Measurements from ENCODE around the gene ZDHHC1. TPM values are rescaled to one million over a fixed set of nuclear protein-coding genes. Genes with fewer than 3 reads are reported as not detected.
"Not testable (repeated sequence)": the region's sequence is repeated elsewhere in the genome, so short reads cannot be mapped to it uniquely, and the experiment has no call there.

The ZDHHC1 gene
- total RNA-seq, 1 donor from 2014 or later = 12.8 TPM

DNA sequence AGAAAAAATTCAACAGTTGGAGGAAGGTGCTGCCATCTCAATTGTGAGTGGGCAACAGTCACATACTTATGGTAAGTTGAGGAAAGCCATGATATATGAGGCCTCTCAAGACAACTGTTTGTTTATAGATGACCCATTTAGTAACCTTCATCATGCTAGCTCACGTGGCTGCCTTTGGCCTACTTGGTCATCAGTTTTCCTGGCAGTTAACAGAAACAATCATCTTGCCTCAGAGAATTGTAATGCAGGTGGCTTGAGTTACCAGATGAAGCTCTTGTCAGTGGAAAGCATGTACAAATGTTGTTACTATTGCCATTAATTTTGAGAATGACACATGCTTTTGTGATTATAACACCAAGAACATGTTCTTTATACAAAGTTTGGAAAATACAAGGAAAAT lies 37.6 kb downstream of the ZDHHC1 start:
- DNase-seq (ENCODE audit: low read depth) = no peak

DNA sequence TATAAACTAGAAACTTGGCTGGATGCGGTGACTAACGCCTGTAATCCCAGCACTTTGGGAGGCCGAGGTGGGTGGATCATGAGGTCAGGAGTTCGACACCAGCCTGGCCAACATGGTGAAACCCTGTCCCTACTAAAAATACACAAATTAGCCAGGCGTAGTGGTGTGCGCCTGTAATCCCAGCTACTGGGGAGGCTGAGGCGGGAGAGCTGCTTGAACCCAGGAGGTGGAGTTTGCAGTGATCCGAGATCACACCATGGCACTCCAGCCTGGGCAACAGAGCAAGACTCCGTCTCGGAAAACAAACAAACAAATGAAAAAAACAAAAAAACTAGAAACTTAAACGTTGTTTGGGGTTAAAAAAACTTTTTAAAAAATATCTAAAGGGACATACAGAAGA lies 40.3 kb downstream of the ZDHHC1 start:
- not testable (repeated sequence) for DNase-seq (ENCODE audit: low read depth)

DNA sequence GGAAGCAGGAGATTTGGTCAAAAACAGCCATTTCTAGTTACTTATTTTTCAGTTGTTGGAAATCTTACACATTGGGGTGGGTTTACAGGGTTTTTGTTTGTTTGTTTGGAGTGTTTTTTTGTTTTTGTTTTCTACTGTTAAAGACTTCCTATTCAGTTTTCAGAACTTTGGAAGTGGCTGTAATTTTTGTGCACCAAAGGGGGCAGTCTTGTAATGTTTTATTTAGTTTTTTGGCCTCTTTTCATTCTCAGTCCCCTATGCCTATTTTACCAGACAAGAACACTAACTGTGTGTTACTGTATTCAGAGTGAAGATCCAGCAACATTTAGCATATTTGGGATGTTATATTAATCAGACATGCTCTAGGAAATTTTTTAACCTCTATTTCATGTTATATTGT lies 43.6 kb downstream of the ZDHHC1 start:
- DNase-seq (ENCODE audit: low read depth) = peak; percentile 60

DNA sequence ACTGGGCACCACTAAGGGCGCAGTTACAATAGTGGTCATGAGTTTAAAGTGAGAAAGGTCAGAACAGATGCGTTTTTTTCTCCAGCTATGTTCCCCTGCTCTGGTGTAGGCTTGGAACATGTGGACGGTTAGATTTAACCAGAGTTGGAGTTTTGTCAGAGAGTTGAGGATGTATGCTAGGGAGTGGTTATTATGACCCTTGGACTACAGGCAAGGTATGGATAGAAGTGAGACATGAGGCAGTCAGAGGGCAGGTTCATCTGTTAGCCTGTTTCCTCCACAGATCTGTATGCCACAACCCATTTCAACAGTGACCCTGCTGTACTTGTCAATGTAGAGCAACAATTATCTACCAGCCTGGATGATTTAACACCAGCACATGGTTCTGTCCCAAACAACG lies 45.6 kb downstream of the ZDHHC1 start:
- no peak for DNase-seq (ENCODE audit: low read depth)

DNA sequence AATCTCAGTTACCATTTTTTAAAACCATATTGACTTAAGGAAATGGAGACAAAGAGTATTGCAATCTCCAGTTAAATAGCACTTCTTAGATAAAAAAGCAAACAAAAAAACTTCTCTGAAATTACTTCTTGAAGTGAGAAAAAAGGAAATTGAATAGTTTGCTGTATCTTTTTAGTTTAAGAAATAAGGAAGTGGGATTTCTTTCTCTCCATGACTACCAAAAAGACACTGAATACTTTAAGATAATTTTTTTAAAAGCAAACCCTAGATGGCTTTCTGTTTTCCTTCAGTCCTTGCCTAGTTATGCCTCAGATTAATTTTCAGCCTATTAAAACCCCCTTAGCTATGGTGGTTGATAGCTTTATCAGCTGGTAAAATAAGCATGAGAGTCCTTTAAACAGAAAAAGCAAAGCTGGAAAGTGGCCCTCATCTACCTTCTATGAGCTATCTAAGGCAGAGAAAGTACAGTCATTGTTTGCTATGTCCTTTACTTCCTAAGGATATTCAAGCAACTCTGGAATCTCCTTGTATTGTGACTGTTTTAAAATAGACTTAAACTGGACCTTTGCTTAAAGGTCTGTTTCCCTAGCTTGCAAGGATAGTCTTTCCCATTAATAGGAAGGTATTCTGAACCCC lies 51.6 kb downstream of the ZDHHC1 start:
- DNase-seq (ENCODE audit: low read depth) = no peak

DNA sequence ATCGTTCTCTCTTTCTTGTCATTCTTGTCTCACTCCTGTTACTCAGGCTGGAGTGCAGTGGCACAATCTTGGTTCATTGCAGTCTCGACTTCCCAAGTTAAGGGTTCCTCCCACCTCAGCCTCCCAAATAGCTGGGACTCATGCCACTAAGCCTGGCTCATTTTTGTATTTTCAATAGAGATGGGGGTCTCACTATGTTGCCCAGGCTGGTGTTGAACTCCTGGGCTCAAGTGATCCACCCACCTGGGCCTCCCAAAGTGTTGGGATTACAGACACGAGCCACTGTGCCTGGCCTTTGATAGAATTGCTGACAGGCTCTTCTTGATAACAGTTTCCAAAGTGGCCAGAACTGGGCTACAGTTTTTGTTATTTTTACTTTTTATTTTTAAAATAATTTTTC lies 55.2 kb downstream of the ZDHHC1 start:
- no peak for DNase-seq (ENCODE audit: low read depth)

DNA sequence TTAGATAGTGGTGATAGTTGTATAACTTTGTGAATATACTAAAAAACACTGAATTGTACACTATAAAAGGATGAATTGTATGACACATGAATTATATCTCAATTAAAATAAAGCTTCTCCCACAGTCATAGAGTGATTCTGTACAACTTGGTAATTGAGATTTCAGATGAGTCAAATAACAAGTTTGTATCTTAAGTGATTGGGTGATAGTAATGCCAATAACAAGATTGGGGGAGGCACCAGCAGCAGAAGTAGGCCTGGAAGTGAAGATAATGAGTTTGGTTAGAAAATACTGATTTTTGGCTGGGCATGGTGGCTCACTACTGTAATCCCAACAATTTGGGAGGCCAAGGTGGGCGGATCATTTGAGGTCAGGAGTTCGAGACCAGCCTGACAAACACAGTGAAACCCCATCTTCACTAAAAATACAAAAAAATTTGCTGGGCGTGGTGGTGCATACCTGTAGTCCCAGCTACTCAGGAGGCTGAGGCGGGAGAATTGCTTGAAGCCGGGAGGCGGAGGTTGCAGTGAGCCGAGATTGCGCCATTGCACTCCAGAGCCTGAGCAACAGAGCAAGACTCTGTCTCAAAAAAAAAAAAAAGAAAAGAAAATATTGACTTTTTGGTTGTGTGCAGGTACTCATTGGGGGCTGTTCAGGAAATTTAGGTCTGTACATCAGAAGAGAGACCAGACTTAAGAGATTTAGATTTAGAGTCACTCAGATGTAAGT lies 56.6 kb downstream of the ZDHHC1 start:
- DNase-seq (ENCODE audit: low read depth) = not testable (repeated sequence)

DNA sequence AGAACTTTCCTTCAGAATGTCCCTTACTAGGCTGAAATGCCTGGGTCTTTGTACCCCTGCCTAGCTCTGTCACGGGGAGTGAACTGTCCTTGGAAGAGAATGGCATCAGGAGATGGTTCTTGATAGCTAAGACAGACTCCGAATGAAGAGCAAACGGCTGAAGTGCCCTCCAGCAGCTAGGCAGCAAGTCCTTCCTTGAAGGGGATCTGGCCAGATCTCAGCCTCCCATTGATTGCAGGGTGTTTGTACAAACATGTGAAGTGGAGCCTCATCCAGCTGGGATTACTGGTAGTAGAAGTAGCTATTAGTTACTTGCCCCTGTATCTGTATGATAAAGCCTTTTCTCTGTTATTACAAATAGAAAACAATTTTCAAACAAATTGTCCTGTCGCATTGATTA lies 58.7 kb downstream of the ZDHHC1 start:
- no peak for DNase-seq (ENCODE audit: low read depth)

DNA sequence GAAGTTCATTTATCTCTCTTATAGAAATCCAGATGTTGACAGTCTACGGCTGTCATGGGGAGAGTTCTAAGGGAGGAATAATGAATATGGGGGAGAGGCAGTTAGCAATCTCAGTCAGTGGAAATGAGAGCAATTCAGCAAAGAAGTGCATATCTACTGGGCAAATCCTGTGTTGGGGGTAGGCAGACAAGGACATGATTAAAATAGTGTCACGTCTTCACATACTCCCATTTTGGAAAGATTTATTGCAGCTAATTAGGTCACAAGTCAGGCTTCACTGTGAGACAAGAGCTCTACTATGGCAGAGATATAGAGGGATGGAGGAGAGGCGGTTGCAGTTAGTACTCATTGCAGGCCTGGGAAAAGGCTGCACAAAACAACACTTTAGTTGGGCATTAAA lies 59.9 kb downstream of the ZDHHC1 start:
- no peak for DNase-seq (ENCODE audit: low read depth)

DNA sequence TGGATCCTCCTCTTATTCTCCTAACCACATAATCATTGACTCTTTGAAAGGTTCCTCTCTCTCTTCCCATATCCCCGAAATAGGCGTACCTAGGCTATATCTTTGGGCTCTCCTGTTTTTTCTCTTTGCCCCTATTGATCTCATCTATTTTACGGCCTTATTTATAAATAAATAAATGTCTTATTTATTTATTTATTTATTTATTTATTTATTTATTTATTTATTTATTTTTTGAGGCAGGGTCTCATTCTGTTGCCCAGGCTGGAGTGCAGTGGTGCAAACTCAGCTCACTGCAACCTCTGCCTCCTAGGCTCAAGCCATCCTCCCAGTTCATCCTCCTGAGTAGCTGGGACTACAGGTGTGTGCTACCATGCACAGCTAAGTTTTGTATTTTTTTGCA lies 63.8 kb downstream of the ZDHHC1 start:
- DNase-seq (ENCODE audit: low read depth) = not testable (repeated sequence)

DNA sequence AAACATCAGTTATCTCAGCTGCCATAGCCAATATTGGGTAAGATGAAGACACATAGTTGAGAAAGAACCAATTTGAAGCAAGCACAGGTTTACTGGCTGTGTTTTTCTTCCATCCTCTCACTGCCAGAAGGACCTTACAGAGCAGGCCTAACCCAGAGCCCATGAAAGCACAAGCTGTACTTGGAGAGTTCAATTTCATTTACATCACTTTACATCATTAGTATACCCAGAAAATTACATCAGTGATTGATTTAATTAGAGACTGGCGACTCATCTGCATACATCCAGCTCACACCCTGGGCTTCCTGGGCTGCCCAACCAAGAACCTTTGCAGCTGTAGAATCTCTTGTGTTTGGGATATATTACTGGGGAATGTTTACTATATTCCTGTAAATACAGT lies 66.0 kb downstream of the ZDHHC1 start:
- no peak for DNase-seq (ENCODE audit: low read depth)

DNA sequence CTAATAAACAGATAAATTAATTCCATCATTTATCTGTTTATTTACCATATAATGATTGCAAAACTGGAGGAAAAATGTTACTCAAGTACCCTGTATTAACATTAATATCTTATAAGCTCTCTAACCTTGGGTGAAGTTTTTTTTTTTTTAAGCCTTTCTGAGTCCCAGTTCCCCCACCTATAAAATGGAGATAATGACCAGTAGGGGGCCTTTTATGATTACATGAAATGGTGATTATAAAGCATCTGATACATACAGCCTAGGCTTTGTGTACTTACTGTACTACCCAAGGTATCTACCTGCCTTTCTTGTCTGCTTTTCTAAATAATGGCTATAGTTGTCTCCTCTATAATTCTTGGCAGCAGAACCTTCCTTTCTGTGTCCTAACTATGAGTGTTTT lies 67.1 kb downstream of the ZDHHC1 start:
- DNase-seq (ENCODE audit: low read depth) = peak; percentile 28

DNA sequence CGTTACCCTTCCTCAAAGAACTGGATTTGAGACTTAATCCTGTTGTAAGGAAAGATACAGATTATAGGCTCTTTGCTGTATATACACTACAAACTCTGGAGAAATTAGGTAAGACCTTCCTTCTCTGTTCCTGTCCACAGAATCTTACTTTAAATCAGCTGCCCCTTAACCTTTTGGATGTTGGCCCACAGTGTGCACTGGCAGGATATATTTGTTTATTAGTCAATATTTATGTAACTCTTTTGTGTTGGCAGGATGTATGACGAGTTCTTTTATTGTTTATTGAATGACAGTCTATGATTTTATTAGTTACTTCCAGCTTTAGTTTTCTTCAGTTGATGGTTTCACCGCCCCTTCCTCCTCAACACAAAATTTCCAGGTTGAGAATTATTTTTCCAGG lies 69.9 kb downstream of the ZDHHC1 start:
- DNase-seq (ENCODE audit: low read depth) = no peak

DNA sequence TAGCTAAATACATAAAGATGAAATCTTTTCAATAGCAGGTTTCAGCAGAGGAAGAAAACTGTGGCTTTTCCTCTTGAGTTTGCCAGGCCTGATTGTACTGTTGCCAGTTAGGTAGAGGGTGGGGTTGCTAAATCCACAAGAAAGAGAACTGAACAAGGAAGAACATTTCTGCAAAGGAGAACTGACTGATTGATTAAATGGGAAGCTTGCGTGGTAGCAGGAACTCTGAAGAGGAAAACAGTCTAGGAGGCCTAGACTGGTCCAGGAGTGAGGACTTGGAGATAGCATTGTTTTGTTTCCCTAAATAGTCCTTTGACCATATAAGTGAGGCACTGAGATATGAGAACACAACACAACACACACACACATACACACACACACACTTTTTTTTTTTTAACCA lies 70.9 kb downstream of the ZDHHC1 start:
- DNase-seq (ENCODE audit: low read depth) = no peak

Other genes with a start within 250 kb of the ZDHHC1 start
- gene NOL3, start 245.9 kb downstream of the ZDHHC1 start, total RNA-seq = 70.9 and 86.5 TPM in 2 replicates
- gene MATCAP1, start 232.5 kb downstream of the ZDHHC1 start, total RNA-seq = 27.2 and 28.6 TPM in 2 replicates
- 0.99 and 2.1 TPM in 2 replicates for gene EXOC3L1, start 226.3 kb downstream of the ZDHHC1 start, total RNA-seq
- gene E2F4, start 224.3 kb downstream of the ZDHHC1 start, total RNA-seq = 75.8 and 93.9 TPM in 2 replicates
- gene ELMO3, start 217.3 kb downstream of the ZDHHC1 start, total RNA-seq = 0.56 and 0.99 TPM in 2 replicates
- gene TMEM208, start 189.3 kb downstream of the ZDHHC1 start, total RNA-seq = 31.6 and 32.8 TPM in 2 replicates
- 9.6 and 28.5 TPM in 2 replicates for gene FHOD1, start 169.0 kb downstream of the ZDHHC1 start, total RNA-seq
- 0.94 and 1.2 TPM in 2 replicates for gene SLC9A5, start 167.5 kb downstream of the ZDHHC1 start, total RNA-seq
- gene PLEKHG4, start 136.9 kb downstream of the ZDHHC1 start, total RNA-seq = 0.32 and 0.42 TPM in 2 replicates
- not detected in 2 replicates for gene KCTD19, start 89.7 kb downstream of the ZDHHC1 start, total RNA-seq
- not detected in 2 replicates for gene LRRC36, start 89.7 kb downstream of the ZDHHC1 start, total RNA-seq
- gene TPPP3, start 23.0 kb downstream of the ZDHHC1 start, total RNA-seq = 30.0 and 67.0 TPM in 2 replicates
- 6.1 and 31.3 TPM in 2 replicates for gene HSD11B2, start 14.6 kb upstream of the ZDHHC1 start, total RNA-seq
- gene ATP6V0D1, start 64.7 kb upstream of the ZDHHC1 start, total RNA-seq = 190 and 234 TPM in 2 replicates
- gene AGRP, start 67.1 kb upstream of the ZDHHC1 start, total RNA-seq = not detected in 2 replicates
- gene RIPOR1, start 112.4 kb upstream of the ZDHHC1 start, total RNA-seq = 32.4 and 37.8 TPM in 2 replicates
- gene CTCF, start 146.0 kb upstream of the ZDHHC1 start, total RNA-seq = 27.9 and 35.7 TPM in 2 replicates
- 0.08 and 0.83 TPM in 2 replicates for gene CARMIL2, start 228.7 kb upstream of the ZDHHC1 start, total RNA-seq
- gene ACD, start 243.8 kb upstream of the ZDHHC1 start, total RNA-seq = 15.8 and 17.5 TPM in 2 replicates
- gene PARD6A, start 244.5 kb upstream of the ZDHHC1 start, total RNA-seq = 3.4 and 4.1 TPM in 2 replicates